ENCODE results near the gene OR10G3. TPM values are rescaled to one million over a fixed set of nuclear protein-coding genes. Genes with fewer than 3 reads are reported as not detected.

OR10G3 gene
- total RNA-seq, 2 donors from 2014 or later, result not detected

DNA sequence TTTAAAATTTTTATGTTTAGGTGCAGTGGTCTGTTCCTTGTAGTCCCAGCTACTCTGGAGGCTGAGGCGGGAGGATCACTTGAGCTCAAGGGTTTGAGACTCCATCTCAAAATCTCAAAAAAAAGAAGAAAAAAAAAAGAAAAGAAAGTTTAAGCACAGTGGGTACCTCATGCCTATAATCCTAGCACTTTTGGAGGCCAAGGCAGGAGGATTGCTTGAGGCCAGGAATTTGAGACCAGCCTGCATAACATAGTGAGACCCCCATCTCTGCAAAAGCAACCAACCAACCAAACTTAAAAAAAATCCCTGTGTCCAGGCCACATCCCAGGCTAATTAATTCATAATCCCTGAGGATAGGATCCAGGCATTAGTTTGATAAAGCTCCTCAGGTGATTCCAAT, 50.4 kb downstream of the OR10G3 start:
- peak; percentile 17 for DNase-seq
- no peak overlapping the region for H3K9ac ChIP-seq (ENCODE audit: extremely low read depth, low read length, poor library complexity, severe bottlenecking)
- H3K27ac ChIP-seq (ENCODE audit: low read depth, low read length), result no peak overlapping the region
- H3K27me3 Mint-ChIP-seq (ENCODE audit: insufficient read depth), result no peaks in the 10 kb centered on the region
- no peaks in the 10 kb centered on the region for H3K27me3 ChIP-seq (ENCODE audit: control insufficient read depth, insufficient read depth, low read length, poor library complexity, severe bottlenecking)
- H3K4me3 Mint-ChIP-seq, result no peak overlapping the region
- H3K4me1 Mint-ChIP-seq, result peaks cover 49% of the 10 kb centered on the region
- peaks cover 21% of the 10 kb centered on the region for H3K4me1 ChIP-seq (ENCODE audit: control insufficient read depth, insufficient read depth, low read length)
- H3K27ac Mint-ChIP-seq, result peak overlapping the region; percentile 84
- no peaks in the 10 kb centered on the region for H3K9me3 ChIP-seq (ENCODE audit: control insufficient read depth, low read length)
- TF ChIP-seq, protein P1, sequence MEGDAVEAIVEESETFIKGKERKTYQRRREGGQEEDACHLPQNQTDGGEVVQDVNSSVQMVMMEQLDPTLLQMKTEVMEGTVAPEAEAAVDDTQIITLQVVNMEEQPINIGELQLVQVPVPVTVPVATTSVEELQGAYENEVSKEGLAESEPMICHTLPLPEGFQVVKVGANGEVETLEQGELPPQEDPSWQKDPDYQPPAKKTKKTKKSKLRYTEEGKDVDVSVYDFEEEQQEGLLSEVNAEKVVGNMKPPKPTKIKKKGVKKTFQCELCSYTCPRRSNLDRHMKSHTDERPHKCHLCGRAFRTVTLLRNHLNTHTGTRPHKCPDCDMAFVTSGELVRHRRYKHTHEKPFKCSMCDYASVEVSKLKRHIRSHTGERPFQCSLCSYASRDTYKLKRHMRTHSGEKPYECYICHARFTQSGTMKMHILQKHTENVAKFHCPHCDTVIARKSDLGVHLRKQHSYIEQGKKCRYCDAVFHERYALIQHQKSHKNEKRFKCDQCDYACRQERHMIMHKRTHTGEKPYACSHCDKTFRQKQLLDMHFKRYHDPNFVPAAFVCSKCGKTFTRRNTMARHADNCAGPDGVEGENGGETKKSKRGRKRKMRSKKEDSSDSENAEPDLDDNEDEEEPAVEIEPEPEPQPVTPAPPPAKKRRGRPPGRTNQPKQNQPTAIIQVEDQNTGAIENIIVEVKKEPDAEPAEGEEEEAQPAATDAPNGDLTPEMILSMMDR (conservative IDR thresholded peaks at IDR 0.05), result no peak
- 83 to 100% methylated on average over 1 of the region's 1 CpG for WGBS, 2 experiments (ENCODE audit: insufficient coverage in 1 of 2, insufficient read length in 1 of 2)
- no peaks in the 10 kb centered on the region for H3K9me3 Mint-ChIP-seq
- no peak overlapping the region for H3K4me3 ChIP-seq (ENCODE audit: low read length)
- peaks cover 16% of the 10 kb centered on the region for H3K36me3 Mint-ChIP-seq (ENCODE audit: low read depth)
- H3K36me3 ChIP-seq (ENCODE audit: control insufficient read depth, insufficient read depth, low read length), result peaks cover 4% of the 10 kb centered on the region

DNA sequence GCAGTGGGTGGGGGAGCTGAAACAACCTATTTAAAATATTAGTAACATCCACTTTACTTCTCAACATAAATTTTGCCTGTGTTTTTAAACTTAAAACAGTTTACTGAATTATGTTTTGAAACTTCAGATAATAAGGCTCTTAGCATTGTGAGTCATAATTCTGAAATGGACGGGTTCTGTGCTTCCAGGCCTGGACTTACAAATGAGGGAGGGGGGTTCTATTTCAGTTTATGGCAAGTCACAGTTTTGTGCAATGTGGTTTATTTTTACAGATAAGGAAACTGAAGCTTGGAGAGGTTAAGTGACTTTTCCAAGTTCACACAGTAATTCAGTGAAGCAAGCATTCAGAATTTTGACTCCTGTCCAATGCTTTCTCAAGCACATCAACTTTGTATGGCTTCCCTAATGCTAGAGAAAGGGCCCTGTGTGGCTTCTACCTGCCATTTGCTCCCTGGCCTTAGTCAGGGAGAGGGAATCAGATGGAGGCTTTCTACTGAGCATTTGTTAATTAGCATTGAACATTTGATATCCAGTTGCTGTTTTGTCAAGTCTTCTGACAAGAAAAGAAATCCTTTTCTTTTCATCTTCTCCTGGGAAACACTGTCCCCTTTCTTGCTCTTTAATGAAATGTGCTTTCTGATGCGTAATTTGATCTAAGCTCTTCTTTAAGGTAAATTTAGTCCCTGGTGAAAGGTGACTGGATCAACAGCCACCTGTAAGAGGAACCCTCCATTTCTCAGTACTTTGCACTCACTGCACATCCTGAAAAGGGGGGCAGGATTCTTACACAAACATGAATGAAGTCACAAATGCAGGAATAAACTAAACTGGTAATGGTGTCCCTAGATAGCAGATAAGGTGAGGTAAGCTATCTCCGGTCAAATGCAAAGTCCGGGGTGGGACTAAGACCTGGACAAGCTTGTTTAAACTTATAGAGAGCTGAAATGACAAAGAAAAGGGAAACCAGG, 51.2 kb downstream of the OR10G3 start:
- peak overlapping the region; percentile 4 for H3K27ac ChIP-seq (ENCODE audit: low read depth, low read length)
- H3K4me3 ChIP-seq (ENCODE audit: low read length), result no peak overlapping the region
- Mint-ChIP-seq H3K27me3 (ENCODE audit: insufficient read depth) (no peaks in the 10 kb centered on the region), H3K4me1 (peaks cover 47% of the 10 kb centered on the region), H3K9me3 (no peaks in the 10 kb centered on the region), H3K27ac (peak overlapping the region; percentile 81), H3K4me3 (no peak overlapping the region), H3K36me3 (ENCODE audit: low read depth) (peaks cover 25% of the 10 kb centered on the region)
- H3K9ac ChIP-seq (ENCODE audit: extremely low read depth, low read length, poor library complexity, severe bottlenecking), result no peak overlapping the region
- TF ChIP-seq, protein P1 (conservative IDR thresholded peaks at IDR 0.05), result no peak
- peaks cover 19% of the 10 kb centered on the region for H3K4me1 ChIP-seq (ENCODE audit: control insufficient read depth, insufficient read depth, low read length)
- no peaks in the 10 kb centered on the region for H3K9me3 ChIP-seq (ENCODE audit: control insufficient read depth, low read length)
- peaks cover 13% of the 10 kb centered on the region for H3K36me3 ChIP-seq (ENCODE audit: control insufficient read depth, insufficient read depth, low read length)
- DNase-seq, result peak; percentile 38
- 81 to 88% methylated on average over 2 to 4 of the region's 4 CpGs for WGBS, 2 experiments (ENCODE audit: insufficient coverage in 1 of 2, insufficient read length in 1 of 2)
- no peaks in the 10 kb centered on the region for H3K27me3 ChIP-seq (ENCODE audit: control insufficient read depth, insufficient read depth, low read length, poor library complexity, severe bottlenecking)

DNA sequence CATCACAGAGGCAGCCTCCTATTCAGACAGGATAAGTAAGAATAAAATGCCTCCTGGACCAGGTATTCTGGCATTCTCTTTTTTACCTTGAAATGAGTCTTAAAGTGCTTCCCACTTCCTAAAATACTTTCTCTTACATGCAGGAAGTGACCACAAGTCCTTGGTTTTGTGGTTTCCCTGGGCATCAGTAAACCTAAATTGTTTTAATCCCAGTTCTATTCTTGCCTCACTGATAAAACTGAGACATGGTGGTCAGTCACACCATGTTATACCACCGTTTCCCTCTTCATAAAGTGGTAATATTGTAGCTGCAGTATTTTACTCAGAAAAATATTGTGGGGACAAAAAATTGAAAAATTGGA, 52.6 kb downstream of the OR10G3 start:
- Mint-ChIP-seq H3K9me3 (no peaks in the 10 kb centered on the region), H3K27ac (peak overlapping the region; percentile 99), H3K4me1 (peaks cover 55% of the 10 kb centered on the region), H3K4me3 (peak overlapping the region; percentile 85), H3K36me3 (ENCODE audit: low read depth) (peaks cover 36% of the 10 kb centered on the region), H3K27me3 (ENCODE audit: insufficient read depth) (no peaks in the 10 kb centered on the region)
- Histone ChIP-seq H3K27me3 (ENCODE audit: control insufficient read depth, insufficient read depth, low read length, poor library complexity, severe bottlenecking) (no peaks in the 10 kb centered on the region), H3K27ac (ENCODE audit: low read depth, low read length) (peak overlapping the region; percentile 93), H3K4me3 (ENCODE audit: low read length) (peak overlapping the region; percentile 86), H3K36me3 (ENCODE audit: control insufficient read depth, insufficient read depth, low read length) (peaks cover 24% of the 10 kb centered on the region), H3K4me1 (ENCODE audit: control insufficient read depth, insufficient read depth, low read length) (peaks cover 19% of the 10 kb centered on the region), H3K9me3 (ENCODE audit: control insufficient read depth, low read length) (no peaks in the 10 kb centered on the region), H3K9ac (ENCODE audit: extremely low read depth, low read length, poor library complexity, severe bottlenecking) (peak overlapping the region; percentile 88)
- TF ChIP-seq, protein P1 (conservative IDR thresholded peaks at IDR 0.05), result no peak
- 67% methylated on average over 1 of the region's 1 CpG; no CpG with 5 or more reads in 1 of the 2 experiments for whole genome bisulfite sequencing, 2 experiments (ENCODE audit: insufficient coverage in 1 of 2, insufficient read length in 1 of 2)
- DNase-seq, result no peak
